ENCODE data around the gene SF3B3.

DNA sequence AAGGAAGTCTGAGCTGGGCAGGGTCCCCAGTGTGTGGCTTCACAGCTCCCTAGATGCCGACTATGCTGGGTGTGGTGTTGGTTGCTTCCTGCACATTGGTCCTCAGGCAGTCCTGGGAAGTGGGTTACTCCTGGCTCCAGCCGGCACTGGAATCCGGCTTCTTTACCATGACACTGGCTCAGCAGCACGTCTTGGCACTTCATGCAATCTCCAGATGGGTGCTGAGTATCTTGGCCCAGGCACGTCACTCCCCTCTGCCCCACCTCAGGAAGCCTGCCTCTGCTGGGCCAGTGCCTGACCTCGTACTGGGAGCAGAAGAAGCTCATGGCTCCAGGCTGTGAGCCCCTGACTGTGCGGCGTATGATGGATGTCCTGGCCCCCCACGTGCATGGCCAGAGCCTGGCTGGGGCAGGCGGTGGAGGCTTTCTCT lies 44.7 kb upstream of the SF3B3 start:
- TF ChIP-seq, protein P1, sequence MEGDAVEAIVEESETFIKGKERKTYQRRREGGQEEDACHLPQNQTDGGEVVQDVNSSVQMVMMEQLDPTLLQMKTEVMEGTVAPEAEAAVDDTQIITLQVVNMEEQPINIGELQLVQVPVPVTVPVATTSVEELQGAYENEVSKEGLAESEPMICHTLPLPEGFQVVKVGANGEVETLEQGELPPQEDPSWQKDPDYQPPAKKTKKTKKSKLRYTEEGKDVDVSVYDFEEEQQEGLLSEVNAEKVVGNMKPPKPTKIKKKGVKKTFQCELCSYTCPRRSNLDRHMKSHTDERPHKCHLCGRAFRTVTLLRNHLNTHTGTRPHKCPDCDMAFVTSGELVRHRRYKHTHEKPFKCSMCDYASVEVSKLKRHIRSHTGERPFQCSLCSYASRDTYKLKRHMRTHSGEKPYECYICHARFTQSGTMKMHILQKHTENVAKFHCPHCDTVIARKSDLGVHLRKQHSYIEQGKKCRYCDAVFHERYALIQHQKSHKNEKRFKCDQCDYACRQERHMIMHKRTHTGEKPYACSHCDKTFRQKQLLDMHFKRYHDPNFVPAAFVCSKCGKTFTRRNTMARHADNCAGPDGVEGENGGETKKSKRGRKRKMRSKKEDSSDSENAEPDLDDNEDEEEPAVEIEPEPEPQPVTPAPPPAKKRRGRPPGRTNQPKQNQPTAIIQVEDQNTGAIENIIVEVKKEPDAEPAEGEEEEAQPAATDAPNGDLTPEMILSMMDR (CRISPR knock-in tag; IDR thresholded peaks at IDR 0.05): no peak
- no peak for TF ChIP-seq ZNF335 (CRISPR knock-in tag; IDR thresholded peaks at IDR 0.05)
- TF ChIP-seq, protein P2, sequence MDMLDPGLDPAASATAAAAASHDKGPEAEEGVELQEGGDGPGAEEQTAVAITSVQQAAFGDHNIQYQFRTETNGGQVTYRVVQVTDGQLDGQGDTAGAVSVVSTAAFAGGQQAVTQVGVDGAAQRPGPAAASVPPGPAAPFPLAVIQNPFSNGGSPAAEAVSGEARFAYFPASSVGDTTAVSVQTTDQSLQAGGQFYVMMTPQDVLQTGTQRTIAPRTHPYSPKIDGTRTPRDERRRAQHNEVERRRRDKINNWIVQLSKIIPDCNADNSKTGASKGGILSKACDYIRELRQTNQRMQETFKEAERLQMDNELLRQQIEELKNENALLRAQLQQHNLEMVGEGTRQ (IDR thresholded peaks at IDR 0.05; ENCODE audit: low read depth, low read length): no peak
- TF ChIP-seq, protein P2 (CRISPR knock-in tag; IDR thresholded peaks at IDR 0.05; ENCODE audit: borderline replicate concordance): no peak
- TF ChIP-seq ZNF350 (CRISPR knock-in tag; IDR thresholded peaks at IDR 0.05; ENCODE audit: borderline replicate concordance, low read depth): no peak
- no peak for TF ChIP-seq ERF (CRISPR knock-in tag; IDR thresholded peaks at IDR 0.05)
- TF ChIP-seq MED1 (CRISPR knock-in tag; IDR thresholded peaks at IDR 0.05): no peak
- no peak for TF ChIP-seq NFATC3 (CRISPR knock-in tag; IDR thresholded peaks at IDR 0.05)
- TF ChIP-seq ZNF883 (CRISPR knock-in tag; IDR thresholded peaks at IDR 0.05; ENCODE audit: not compliant biosample characterization): no peak
- TF ChIP-seq, protein P3, sequence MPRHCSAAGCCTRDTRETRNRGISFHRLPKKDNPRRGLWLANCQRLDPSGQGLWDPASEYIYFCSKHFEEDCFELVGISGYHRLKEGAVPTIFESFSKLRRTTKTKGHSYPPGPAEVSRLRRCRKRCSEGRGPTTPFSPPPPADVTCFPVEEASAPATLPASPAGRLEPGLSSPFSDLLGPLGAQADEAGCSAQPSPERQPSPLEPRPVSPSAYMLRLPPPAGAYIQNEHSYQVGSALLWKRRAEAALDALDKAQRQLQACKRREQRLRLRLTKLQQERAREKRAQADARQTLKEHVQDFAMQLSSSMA (CRISPR knock-in tag; IDR thresholded peaks at IDR 0.05): no peak
